Brain microvascular endothelial cell (primary cell): ENCODE results near the gene PRRT1.
A peak's percentile ranks its signal among the peaks of the same experiment; 100 is the strongest.

Experiments
- DNase-seq: peaks from one replicate; pipeline ENCODE4 v3.0.0-alpha.2; 2020
- H3K27ac ChIP-seq: fragments of 250-450 bp; sonication (Bioruptor Pico); 2 replicates; pipeline ENCODE4 v1.5.1; 2020; ENCODE audit warnings: mild to moderate bottlenecking, moderate library complexity
- H3K27me3 ChIP-seq: fragments of 250-450 bp; sonication (Bioruptor Pico); replicated peaks from 2 replicates; pipeline ENCODE4 v1.5.1; 2020; ENCODE audit warnings: mild to moderate bottlenecking
- H3K36me3 ChIP-seq: fragments of 250-450 bp; sonication (Bioruptor Pico); replicated peaks from 2 replicates; pipeline ENCODE4 v1.5.1; 2020; ENCODE audit warnings: mild to moderate bottlenecking
- H3K4me3 ChIP-seq: 2 replicates; pipeline ENCODE4 v1.5.1; 2011; ENCODE audit warnings: low read depth, mild to moderate bottlenecking, control low read depth, low read length, moderate library complexity
- in situ Hi-C: cut with HindIII; loops from 2 replicates; pipeline ENCODE4 v1.10.0; 2017; ENCODE audit warnings: low sequenced_read_pairs, low pct_ligation_motif_present
- TF ChIP-seq, protein P1 (sequence below): IDR thresholded peaks from 2 replicates; pipeline ENCODE4 v1.5.1; 2011; ENCODE audit warnings: low read depth, mild to moderate bottlenecking, moderate library complexity, low read length, control low read depth, inconsistent platforms; ENCODE audit errors: missing control alignments

Gene PRRT1

GRCh38 chr6:32170294-32170693 lies 18.6 kb upstream of the PRRT1 start:
- no peak overlapping the region for H3K4me3 ChIP-seq
- H3K27me3 ChIP-seq: no peaks in the 10 kb centered on the region
- no peak overlapping the region for H3K27ac ChIP-seq
- in situ Hi-C loops: no loop called here
- TF ChIP-seq, protein P1, sequence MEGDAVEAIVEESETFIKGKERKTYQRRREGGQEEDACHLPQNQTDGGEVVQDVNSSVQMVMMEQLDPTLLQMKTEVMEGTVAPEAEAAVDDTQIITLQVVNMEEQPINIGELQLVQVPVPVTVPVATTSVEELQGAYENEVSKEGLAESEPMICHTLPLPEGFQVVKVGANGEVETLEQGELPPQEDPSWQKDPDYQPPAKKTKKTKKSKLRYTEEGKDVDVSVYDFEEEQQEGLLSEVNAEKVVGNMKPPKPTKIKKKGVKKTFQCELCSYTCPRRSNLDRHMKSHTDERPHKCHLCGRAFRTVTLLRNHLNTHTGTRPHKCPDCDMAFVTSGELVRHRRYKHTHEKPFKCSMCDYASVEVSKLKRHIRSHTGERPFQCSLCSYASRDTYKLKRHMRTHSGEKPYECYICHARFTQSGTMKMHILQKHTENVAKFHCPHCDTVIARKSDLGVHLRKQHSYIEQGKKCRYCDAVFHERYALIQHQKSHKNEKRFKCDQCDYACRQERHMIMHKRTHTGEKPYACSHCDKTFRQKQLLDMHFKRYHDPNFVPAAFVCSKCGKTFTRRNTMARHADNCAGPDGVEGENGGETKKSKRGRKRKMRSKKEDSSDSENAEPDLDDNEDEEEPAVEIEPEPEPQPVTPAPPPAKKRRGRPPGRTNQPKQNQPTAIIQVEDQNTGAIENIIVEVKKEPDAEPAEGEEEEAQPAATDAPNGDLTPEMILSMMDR: no peak
- DNase-seq: no peak
- H3K36me3 ChIP-seq: peaks cover 42% of the 10 kb centered on the region

- no peak overlapping the region for H3K4me3 ChIP-seq
- DNase-seq: no peak
- no peaks in the 10 kb centered on the region for H3K27me3 ChIP-seq
- H3K36me3 ChIP-seq: peaks cover 42% of the 10 kb centered on the region
- in situ Hi-C loops: no loop called here
- H3K27ac ChIP-seq: no peak overlapping the region
- TF ChIP-seq, protein P1: peak; percentile 4
Measured at GRCh38 chr6:32168807-32169591, 17.3 kb upstream of the PRRT1 start.

- in situ Hi-C loops: no loop called here
- TF ChIP-seq, protein P1: no peak
- H3K4me3 ChIP-seq: no peak overlapping the region
- no peak for DNase-seq
- H3K27ac ChIP-seq: no peak overlapping the region
- peaks cover 42% of the 10 kb centered on the region for H3K36me3 ChIP-seq
- no peaks in the 10 kb centered on the region for H3K27me3 ChIP-seq
Measured at GRCh38 chr6:32168350-32168749, 16.6 kb upstream of the PRRT1 start.

DNA sequence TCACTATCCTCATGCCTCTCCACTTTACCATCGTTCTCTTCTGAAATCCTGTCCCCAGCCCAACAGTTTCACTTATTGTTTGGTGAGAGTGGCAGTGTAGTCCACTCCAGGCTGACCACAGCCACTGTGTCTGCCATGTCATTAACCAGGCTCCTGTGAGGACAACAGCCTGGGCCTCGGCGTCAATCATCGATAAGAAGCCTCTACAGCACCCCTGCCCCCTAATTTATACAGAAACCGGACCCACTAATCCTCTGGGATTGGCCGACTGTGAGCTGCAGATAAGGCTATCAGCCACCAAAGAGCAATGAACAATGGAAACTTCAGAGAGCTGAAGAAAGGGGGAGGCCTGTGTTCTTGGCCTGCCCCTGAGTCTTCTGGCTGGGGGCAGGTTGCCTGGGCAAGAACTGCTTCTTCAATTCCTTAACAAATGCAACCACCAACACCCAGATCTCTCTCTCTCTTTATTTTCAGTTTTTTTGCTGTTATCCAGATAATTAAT lies 16.1 kb upstream of the PRRT1 start:
- H3K36me3 ChIP-seq: peaks cover 42% of the 10 kb centered on the region
- DNase-seq: no peak
- H3K27ac ChIP-seq: no peak overlapping the region
- H3K27me3 ChIP-seq: no peaks in the 10 kb centered on the region
- H3K4me3 ChIP-seq: no peak overlapping the region
- in situ Hi-C loops: no loop called here
- TF ChIP-seq, protein P1: no peak

DNA sequence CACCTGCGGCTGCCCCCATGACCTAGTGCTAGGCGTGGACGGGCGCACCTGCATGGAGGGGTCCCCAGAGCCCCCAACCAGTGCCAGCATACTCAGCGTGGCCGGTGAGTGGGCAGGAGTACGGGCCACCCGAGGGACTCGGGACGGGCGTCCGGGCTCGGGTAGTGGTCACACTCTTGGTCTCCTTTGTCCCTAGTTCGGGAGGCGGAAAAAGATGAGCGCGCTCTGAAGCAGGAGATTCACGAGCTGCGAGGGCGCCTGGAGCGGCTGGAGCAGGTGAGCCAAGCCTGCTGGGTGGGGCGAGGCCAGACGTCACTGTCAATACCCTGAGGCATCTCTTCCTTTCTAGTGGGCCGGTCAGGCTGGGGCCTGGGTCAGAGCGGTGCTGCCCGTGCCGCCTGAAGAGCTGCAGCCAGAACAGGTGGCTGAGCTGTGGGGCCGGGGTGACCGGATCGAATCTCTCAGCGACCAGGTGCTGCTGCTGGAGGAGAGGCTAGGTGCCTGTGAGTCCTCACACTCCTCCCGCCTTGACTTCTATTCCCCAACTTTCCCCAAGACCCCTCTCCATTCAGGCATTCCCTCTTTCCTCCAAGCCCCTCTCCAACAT lies 15.5 kb upstream of the PRRT1 start:
- no peak for DNase-seq
- TF ChIP-seq, protein P1: no peak
- H3K27ac ChIP-seq: no peak overlapping the region
- H3K36me3 ChIP-seq: peaks cover 43% of the 10 kb centered on the region
- H3K4me3 ChIP-seq: no peak overlapping the region
- in situ Hi-C loops: no loop called here
- H3K27me3 ChIP-seq: no peaks in the 10 kb centered on the region
